ENCODE data around the gene MTA1. TPM values are rescaled to one million over a fixed set of nuclear protein-coding genes. Genes with fewer than 3 reads are reported as not detected.

The MTA1 gene
- total RNA-seq, 2 experiments from 2014 or later, result 106 to 115 TPM

DNA sequence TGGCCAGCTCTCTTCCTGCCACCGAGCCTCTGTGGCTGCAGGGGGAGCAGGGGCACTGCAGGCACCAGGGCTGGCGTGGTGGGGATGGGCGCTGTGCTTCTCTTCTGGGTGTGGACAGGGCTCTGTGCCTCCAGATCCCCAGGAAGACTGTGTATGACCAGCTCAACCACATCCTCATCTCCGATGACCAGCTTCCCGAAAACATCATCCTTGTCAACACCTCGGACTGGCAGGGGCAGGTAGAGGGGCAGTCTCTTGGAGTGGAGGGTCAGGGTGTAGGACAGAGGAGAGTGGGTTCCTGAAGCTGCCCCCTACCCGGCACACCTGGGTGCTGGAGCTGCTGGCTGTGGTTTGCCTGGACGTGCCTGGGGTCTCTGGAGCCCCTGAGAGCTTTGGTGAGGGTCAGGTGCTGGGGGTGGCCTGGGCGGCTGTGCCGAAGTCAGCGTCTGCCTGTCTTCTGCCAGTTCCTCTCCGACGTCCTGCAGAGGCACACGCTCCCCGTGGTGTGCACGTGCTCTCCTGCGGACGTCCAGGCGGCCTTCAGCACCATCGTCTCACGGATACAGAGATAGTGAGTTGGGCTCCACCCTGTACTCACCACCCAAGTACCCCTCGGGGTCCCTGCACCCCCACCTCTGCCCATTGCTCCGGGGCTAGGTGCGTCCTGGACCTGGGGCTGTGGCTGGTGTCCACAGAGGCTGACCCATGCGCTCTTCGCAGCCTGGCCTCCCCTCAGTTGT lies 37.1 kb upstream of the MTA1 start:
- Mint-ChIP-seq H3K27ac (no peak overlapping the region), H3K4me1 (ENCODE audit: low read depth) (no peaks in the 10 kb centered on the region), H3K4me3 (no peak overlapping the region), H3K9me3 (no peaks in the 10 kb centered on the region), H3K27me3 (ENCODE audit: low read depth) (no peaks in the 10 kb centered on the region), H3K36me3 (ENCODE audit: low read depth) (no peaks in the 10 kb centered on the region)
- CTCF ChIA-PET, result no interaction called here
- intact Hi-C loops (cut with micrococcal nuclease), result no loop called here
- DNase-seq, result no peak

DNA sequence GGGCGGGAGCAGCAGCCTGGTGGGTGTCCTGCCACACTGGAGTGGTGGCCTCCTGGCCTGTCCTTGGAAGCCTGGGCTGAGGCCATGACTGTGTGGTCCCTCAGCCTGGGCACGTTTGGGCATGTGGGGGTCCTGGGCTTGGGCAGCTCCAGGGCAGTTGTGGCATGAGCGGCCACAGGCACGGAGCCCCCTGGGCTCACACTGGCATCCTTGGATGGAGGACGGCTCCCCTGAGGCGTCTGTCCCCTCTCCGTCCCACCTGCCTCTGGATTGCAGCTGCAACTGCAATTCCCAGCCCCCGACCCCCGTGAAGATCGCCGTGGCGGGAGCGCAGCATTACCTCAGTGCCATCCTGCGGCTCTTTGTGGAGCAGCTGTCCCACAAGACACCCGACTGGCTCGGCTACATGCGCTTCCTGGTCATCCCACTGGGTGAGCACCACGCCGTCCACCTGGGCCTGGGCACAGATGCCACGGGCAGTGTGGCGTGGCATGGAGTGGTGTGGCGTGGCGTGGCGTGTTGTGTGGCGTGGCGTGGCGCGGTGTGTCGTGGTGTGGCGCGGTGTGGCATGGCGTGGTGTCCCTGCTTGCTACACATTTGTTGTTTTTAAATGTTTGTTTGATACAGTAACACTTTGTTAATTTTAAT lies 36.4 kb upstream of the MTA1 start:
- Mint-ChIP-seq H3K9me3 (no peaks in the 10 kb centered on the region), H3K4me1 (ENCODE audit: low read depth) (no peaks in the 10 kb centered on the region), H3K4me3 (no peak overlapping the region), H3K36me3 (ENCODE audit: low read depth) (no peaks in the 10 kb centered on the region), H3K27me3 (ENCODE audit: low read depth) (no peaks in the 10 kb centered on the region), H3K27ac (no peak overlapping the region)
- no peak for DNase-seq
- intact Hi-C loops (cut with micrococcal nuclease), result no loop called here
- CTCF ChIA-PET, result interaction anchor here (2.1 kb wide), 1 partner anchor 13 kb away, joined by 6 read pairs; no protein-coding TSS in a partner anchor

- H3K4me3 Mint-ChIP-seq, result no peak overlapping the region
- no peak overlapping the region for H3K27ac Mint-ChIP-seq
- CTCF ChIA-PET, result interaction anchor here (2.1 kb wide), 1 partner anchor 14 kb away, joined by 6 read pairs; no protein-coding TSS in a partner anchor
- no peaks in the 10 kb centered on the region for H3K9me3 Mint-ChIP-seq
- intact Hi-C loops (cut with micrococcal nuclease), result no loop called here
- no peak for DNase-seq
- H3K36me3 Mint-ChIP-seq (ENCODE audit: low read depth), result no peaks in the 10 kb centered on the region
- H3K4me1 Mint-ChIP-seq (ENCODE audit: low read depth), result no peaks in the 10 kb centered on the region
- H3K27me3 Mint-ChIP-seq (ENCODE audit: low read depth), result no peaks in the 10 kb centered on the region
These were observed 35.5 kb upstream of the MTA1 start for GRCh38 chr14:105384041-105384557.

GRCh38 chr14:105384605-105385321 lies 34.9 kb upstream of the MTA1 start:
- Mint-ChIP-seq H3K36me3 (ENCODE audit: low read depth) (no peaks in the 10 kb centered on the region), H3K4me3 (no peak overlapping the region), H3K27me3 (ENCODE audit: low read depth) (no peaks in the 10 kb centered on the region), H3K9me3 (no peaks in the 10 kb centered on the region), H3K4me1 (ENCODE audit: low read depth) (no peaks in the 10 kb centered on the region), H3K27ac (no peak overlapping the region)
- DNase-seq, result no peak
- intact Hi-C loops (cut with micrococcal nuclease), result no loop called here
- CTCF ChIA-PET, result interaction anchor here (2.1 kb wide), 1 partner anchor 14 kb away, joined by 6 read pairs; no protein-coding TSS in a partner anchor

DNA sequence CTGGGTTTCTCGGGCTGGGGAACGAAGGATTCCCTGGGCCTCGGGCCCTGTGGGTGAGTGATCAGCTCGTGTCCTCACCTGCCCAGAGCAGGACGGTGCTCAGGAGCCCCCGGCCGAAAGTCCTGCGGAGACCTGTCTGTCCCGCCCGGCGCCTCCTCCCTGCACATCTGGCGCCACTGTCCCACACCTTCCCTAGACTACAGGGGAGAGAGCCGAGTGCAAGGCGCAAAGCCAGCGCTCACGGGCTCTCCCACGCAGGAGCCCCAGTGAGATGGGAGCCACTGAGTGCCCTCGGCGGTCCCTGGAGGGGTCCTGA lies 34.3 kb upstream of the MTA1 start:
- CTCF ChIA-PET, result interaction anchor here (2.1 kb wide), 1 partner anchor 15 kb away, joined by 6 read pairs; no protein-coding TSS in a partner anchor
- Mint-ChIP-seq H3K36me3 (ENCODE audit: low read depth) (no peaks in the 10 kb centered on the region), H3K9me3 (no peaks in the 10 kb centered on the region), H3K27ac (no peak overlapping the region), H3K27me3 (ENCODE audit: low read depth) (no peaks in the 10 kb centered on the region), H3K4me1 (ENCODE audit: low read depth) (peaks cover 2% of the 10 kb centered on the region), H3K4me3 (no peak overlapping the region)
- intact Hi-C loops (cut with micrococcal nuclease), result no loop called here
- DNase-seq, result no peak

DNA sequence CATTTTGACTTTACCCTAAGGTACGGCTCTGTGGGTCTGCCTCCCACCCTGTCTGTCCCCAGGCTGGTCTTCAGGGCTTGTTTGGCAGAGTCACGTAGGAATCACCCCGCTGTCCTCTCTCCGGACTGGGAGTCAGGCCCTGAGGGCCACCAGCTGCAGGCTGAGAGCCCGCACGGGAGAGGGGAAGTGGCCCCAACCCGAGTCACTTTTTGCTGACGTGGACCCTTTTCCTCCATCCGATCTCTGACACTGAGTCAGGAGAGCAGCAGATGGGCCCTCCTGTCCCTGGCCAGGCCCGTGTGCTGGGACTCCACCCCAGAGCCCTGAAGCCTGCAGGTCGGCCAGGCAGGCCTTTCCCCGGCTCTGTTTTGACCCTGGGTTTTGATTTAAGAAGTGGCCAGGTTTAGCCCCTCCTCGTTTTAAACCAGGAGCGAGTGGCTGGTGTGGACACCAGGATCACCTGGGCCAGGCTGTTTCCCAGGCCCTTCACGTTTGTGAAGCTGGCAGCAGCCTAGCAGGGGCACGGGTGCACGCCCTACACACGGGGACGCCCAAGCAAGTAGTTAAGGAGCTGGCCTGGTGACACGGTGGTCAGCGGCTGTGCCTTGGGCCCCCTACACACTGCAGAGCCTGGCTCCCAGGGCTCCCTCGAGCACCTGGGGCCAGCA lies 33.8 kb upstream of the MTA1 start:
- CTCF ChIA-PET, result no interaction called here
- Mint-ChIP-seq H3K27me3 (ENCODE audit: low read depth) (no peaks in the 10 kb centered on the region), H3K27ac (no peak overlapping the region), H3K9me3 (no peaks in the 10 kb centered on the region), H3K4me1 (ENCODE audit: low read depth) (peaks cover 2% of the 10 kb centered on the region), H3K36me3 (ENCODE audit: low read depth) (no peaks in the 10 kb centered on the region), H3K4me3 (no peak overlapping the region)
- intact Hi-C loops (cut with micrococcal nuclease), result no loop called here
- no peak for DNase-seq

GRCh38 chr14:105386581-105387529 lies 32.8 kb upstream of the MTA1 start:
- no peaks in the 10 kb centered on the region for H3K27me3 Mint-ChIP-seq (ENCODE audit: low read depth)
- H3K27ac Mint-ChIP-seq, result no peak overlapping the region
- no peaks in the 10 kb centered on the region for H3K36me3 Mint-ChIP-seq (ENCODE audit: low read depth)
- CTCF ChIA-PET, result no interaction called here
- no peak overlapping the region for H3K4me3 Mint-ChIP-seq
- H3K9me3 Mint-ChIP-seq, result no peaks in the 10 kb centered on the region
- no peak for DNase-seq
- intact Hi-C loops (cut with micrococcal nuclease), result no loop called here
- H3K4me1 Mint-ChIP-seq (ENCODE audit: low read depth), result peaks cover 2% of the 10 kb centered on the region

DNA sequence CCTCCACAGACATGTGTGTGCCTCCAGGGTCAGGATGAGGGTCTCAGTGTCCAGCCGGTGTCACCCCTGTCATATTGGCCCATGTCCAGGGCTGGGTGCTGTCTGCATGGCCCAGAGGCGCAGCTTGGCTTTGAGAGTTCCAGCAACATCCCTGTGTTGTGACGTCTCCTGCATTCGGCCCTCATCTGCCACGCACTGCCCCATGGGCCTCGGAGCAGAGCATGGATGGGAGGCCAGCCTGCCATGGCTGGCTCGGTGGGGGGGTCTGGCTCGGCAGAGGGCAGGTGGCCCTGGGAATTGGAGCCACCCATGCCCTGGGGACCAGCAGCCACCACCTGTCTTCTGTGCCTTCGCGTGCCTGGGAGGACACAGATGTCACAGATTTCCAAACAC lies 32.1 kb upstream of the MTA1 start:
- DNase-seq, result no peak
- Mint-ChIP-seq H3K36me3 (ENCODE audit: low read depth) (no peaks in the 10 kb centered on the region), H3K4me1 (ENCODE audit: low read depth) (peaks cover 2% of the 10 kb centered on the region), H3K9me3 (no peaks in the 10 kb centered on the region), H3K27me3 (ENCODE audit: low read depth) (no peaks in the 10 kb centered on the region), H3K4me3 (no peak overlapping the region), H3K27ac (no peak overlapping the region)
- intact Hi-C loops (cut with micrococcal nuclease), result no loop called here
- CTCF ChIA-PET, result no interaction called here

DNA sequence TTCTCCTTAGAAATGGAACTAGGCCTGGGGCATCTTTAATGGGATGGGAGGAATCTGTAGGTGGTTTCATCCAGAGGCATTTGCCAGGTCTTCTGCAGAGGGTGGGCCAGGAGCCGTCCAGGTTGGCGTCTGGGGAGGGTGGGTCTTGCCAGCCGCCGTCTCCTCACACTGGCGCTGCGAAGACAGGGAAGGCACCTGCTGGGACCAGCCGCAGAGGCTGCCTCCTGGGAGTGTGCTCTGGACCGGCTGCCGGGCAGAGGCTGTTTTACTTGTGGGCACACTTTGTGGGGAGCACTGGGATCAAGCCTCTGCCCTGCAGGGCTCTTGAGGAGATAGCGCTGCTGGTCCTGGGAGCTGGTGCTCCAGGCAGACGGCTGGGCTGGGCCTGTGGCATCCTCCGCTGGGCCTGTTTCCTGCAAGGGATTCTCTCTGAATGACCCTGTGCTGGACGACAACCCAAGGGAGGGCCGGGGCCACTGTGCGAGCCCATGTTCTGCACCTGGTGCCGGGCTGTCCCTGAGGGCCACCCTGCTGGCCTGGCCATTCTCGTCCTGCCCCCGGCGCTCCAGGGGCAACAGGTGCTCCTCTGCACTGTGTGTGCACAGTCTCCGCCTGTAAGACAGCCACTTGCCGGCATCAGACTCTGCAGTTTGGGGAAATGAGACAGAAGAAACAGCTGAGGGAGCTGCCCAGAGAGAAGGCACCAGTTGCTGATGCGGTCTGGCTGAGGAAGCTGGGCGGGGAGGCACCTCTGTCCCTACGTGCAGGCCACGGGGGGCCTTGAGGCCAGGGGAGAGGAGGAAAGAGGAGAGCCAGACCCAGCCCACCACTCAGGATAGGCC lies 31.3 kb upstream of the MTA1 start:
- Mint-ChIP-seq H3K9me3 (no peaks in the 10 kb centered on the region), H3K4me3 (no peak overlapping the region), H3K4me1 (ENCODE audit: low read depth) (peaks cover 2% of the 10 kb centered on the region), H3K27me3 (ENCODE audit: low read depth) (no peaks in the 10 kb centered on the region), H3K36me3 (ENCODE audit: low read depth) (no peaks in the 10 kb centered on the region), H3K27ac (no peak overlapping the region)
- intact Hi-C loops (cut with micrococcal nuclease), result no loop called here
- DNase-seq, result no peak
- CTCF ChIA-PET, result interaction anchor here (0.6 kb wide), 1 partner anchor 124 kb away, joined by 3 read pairs; no protein-coding TSS in a partner anchor

GRCh38 chr14:105388976-105389375 lies 30.7 kb upstream of the MTA1 start:
- CTCF ChIA-PET, result interaction anchor here (0.6 kb wide), 1 partner anchor 123 kb away, joined by 3 read pairs; no protein-coding TSS in a partner anchor
- Mint-ChIP-seq H3K4me1 (ENCODE audit: low read depth) (peaks cover 2% of the 10 kb centered on the region), H3K9me3 (no peaks in the 10 kb centered on the region), H3K36me3 (ENCODE audit: low read depth) (no peaks in the 10 kb centered on the region), H3K27ac (no peak overlapping the region), H3K27me3 (ENCODE audit: low read depth) (no peaks in the 10 kb centered on the region), H3K4me3 (no peak overlapping the region)
- no peak for DNase-seq
- intact Hi-C loops (cut with micrococcal nuclease), result no loop called here

DNA sequence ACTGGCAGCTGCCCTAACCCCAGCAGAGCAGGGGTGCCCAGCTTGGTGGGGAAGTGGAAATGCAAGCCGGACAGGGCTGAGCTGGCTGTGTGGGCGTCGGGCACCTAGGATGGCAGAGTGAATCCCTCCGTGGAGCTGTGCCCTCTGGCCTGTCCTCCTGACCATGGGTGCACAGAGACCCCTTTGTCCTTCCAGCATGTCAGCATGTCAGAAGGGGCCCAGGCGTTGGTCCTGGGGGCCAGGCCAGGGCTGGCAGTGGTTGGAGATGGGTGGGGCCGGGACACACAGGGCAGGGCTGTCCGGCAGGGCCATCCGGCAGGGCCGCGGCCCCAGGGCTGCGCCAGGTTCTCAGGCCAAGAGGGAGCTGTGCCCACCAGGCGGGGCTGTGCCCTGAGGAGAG lies 30.1 kb upstream of the MTA1 start:
- Mint-ChIP-seq H3K4me1 (ENCODE audit: low read depth) (peaks cover 2% of the 10 kb centered on the region), H3K9me3 (no peaks in the 10 kb centered on the region), H3K36me3 (ENCODE audit: low read depth) (no peaks in the 10 kb centered on the region), H3K27ac (no peak overlapping the region), H3K27me3 (ENCODE audit: low read depth) (no peaks in the 10 kb centered on the region), H3K4me3 (no peak overlapping the region)
- intact Hi-C loops (cut with micrococcal nuclease), result no loop called here
- CTCF ChIA-PET, result interaction anchor here (0.6 to 1.9 kb wide), 2 partner anchors 19 to 753 kb away, joined by 3 to 7 read pairs; no protein-coding TSS in a partner anchor
- DNase-seq, result no peak

Measured in activated naive CD4-positive, alpha-beta T cell treated with anti-CD3 and anti-CD28 coated beads for 36 hours (primary cell).